Aorta (tissue), 5 donors: ENCODE measurements around the gene PDIA2. TPM values are rescaled to one million over a fixed set of nuclear protein-coding genes. Genes with fewer than 3 reads are reported as not detected.
"Not testable (repeated sequence)": the region's sequence is repeated elsewhere in the genome, so short reads cannot be mapped to it uniquely, and the experiment has no call there.

Experiments
- ATAC-seq: fragments of 200-7000 bp; cut with Tn5 transposase; one replicate; pipeline ENCODE4 v1.9.1; 2022; ENCODE audit warnings: moderate library complexity; ENCODE audit not compliant: low FRiP score
- DNase-seq, 2 donors: peaks; one replicate each; pipeline ENCODE4 v3.0.0-alpha.2; 2020
- H3K27ac ChIP-seq, 2 donors: one replicate each; pipeline ENCODE4 v1.5.1; 2013; ENCODE audit warnings: low read length in 2 of 2, mild to moderate bottlenecking in 2 of 2, moderate library complexity in 2 of 2, control low read depth in 1 of 2, inconsistent platforms in 1 of 2, low read depth in 1 of 2
- H3K27me3 ChIP-seq, 2 donors: one replicate each; pipeline ENCODE4 v1.6.1; 2013; ENCODE audit warnings: control low read depth in 1 of 2, low read length in 1 of 2, mild to moderate bottlenecking in 1 of 2, moderate library complexity in 1 of 2; ENCODE audit not compliant: insufficient read depth in 2 of 2, control insufficient read depth in 1 of 2
- H3K36me3 ChIP-seq, 2 donors: one replicate each; pipeline ENCODE4 v1.6.1; 2013; ENCODE audit warnings: control low read depth in 1 of 2, low read length in 1 of 2, mild to moderate bottlenecking in 1 of 2; ENCODE audit not compliant: insufficient read depth in 2 of 2, control insufficient read depth in 1 of 2
- H3K4me1 ChIP-seq, 2 donors: one replicate each; pipeline ENCODE4 v1.6.1; 2013; ENCODE audit warnings: low read length in 2 of 2, control low read depth in 1 of 2, mild to moderate bottlenecking in 1 of 2, moderate library complexity in 1 of 2; ENCODE audit not compliant: insufficient read depth in 2 of 2, control insufficient read depth in 1 of 2
- H3K4me3 ChIP-seq, 2 donors: one replicate each; pipeline ENCODE4 v1.5.1; 2013; ENCODE audit warnings: low read length in 2 of 2, control low read depth in 1 of 2, mild to moderate bottlenecking in 1 of 2
- H3K9me3 ChIP-seq: one replicate; pipeline ENCODE4 v1.6.1; 2013; ENCODE audit warnings: mild to moderate bottlenecking, low read length; ENCODE audit not compliant: control insufficient read depth
- WGBS, 2 donors: extraction: QIAGEN DNeasy Blood & Tissue Kit; methylation state at CpG; one replicate each; pipeline ENCODE4 v1.1.7; 2013; 5-methylcytosine and 5-hydroxymethylcytosine counted together
- intact Hi-C, 2 donors: fragments of 100-400 bp; cut with DNase I; formaldehyde crosslinking; loops; one replicate each; pipeline versions ENCODE4 v1.14.2 to v1.15.0; 2022
- polyA plus RNA-seq, 2 donors: library from polyadenylated mRNA; stranded (reverse); fragments of 200-250 nt; gene quantifications; one replicate each; pipeline ENCODE4 v1.2.3, GENCODE V29; 2013
- total RNA-seq, 2 donors: library from RNA; stranded (reverse); fragmentation: NEBNext Ultra II Directional; extraction: Animal tissue kit (Norgen Biotek cat#: 25700); gene quantifications; one replicate each; pipeline ENCODE4 v1.2.1, GENCODE V29; 2021
- donor health status: healthy with polysubstance abuse.
- donor health status: Bipolar disorder and iron deficiency.
- donor health status: DM: no; HTN: no; CAD: no.
- donor health status: DM: no; HTN: no; CAD: no.
- donor health status: DM: yes; HTN: yes; CAD: no.

Gene PDIA2
- total and polyA plus RNA-seq, 4 donors: 1.6 to 6.3 (median 5.3) TPM; not detected in 1

GRCh38 chr16:249431-249830, 33.5 kb upstream of the PDIA2 start:
- Histone ChIP-seq H3K27me3 (no peaks in the 10 kb centered on the region), H3K27ac (no peak overlapping the region), H3K4me1 (no peaks in the 10 kb centered on the region), H3K4me3 (no peak overlapping the region), H3K36me3 (no peaks in the 10 kb centered on the region), H3K9me3 (no peaks in the 10 kb centered on the region)
- DNase-seq (peak in 1 of 2 donors; percentile 37), ATAC-seq (no peak)
- intact Hi-C loops: loop anchor here in 1 of 2 donors (10.0 kb wide), 1 partner anchor 85 kb away; no protein-coding TSS in a partner anchor
- WGBS, 2 donors: 90 to 91% methylated on average over 12 of the region's 12 CpGs

GRCh38 chr16:252366-253337, 30.3 kb upstream of the PDIA2 start:
- DNase-seq (no peak), ATAC-seq (no peak)
- Histone ChIP-seq H3K27me3 (no peaks in the 10 kb centered on the region), H3K9me3 (no peaks in the 10 kb centered on the region), H3K4me3 (no peak overlapping the region), H3K27ac (no peak overlapping the region), H3K4me1 (no peaks in the 10 kb centered on the region), H3K36me3 (no peaks in the 10 kb centered on the region)
- intact Hi-C loops: no loop called here
- 83 to 86% methylated on average over 30 of the region's 30 CpGs for whole genome bisulfite sequencing, 2 donors

- intact Hi-C loops: no loop called here
- Histone ChIP-seq H3K36me3 (no peaks in the 10 kb centered on the region), H3K27me3 (no peaks in the 10 kb centered on the region), H3K9me3 (no peaks in the 10 kb centered on the region), H3K4me1 (no peaks in the 10 kb centered on the region), H3K4me3 (no peak overlapping the region), H3K27ac (no peak overlapping the region)
- DNase-seq (no peak), ATAC-seq (no peak)
- WGBS, 2 donors: 91% methylated on average over 6 of the region's 6 CpGs
These were observed 29.1 kb upstream of the PDIA2 start for GRCh38 chr16:253833-254232.

GRCh38 chr16:254461-254860, 28.5 kb upstream of the PDIA2 start:
- H3K4me1 ChIP-seq: no peaks in the 10 kb centered on the region
- no peak for DNase-seq
- no peaks in the 10 kb centered on the region for H3K36me3 ChIP-seq
- no peak overlapping the region for H3K4me3 ChIP-seq
- intact Hi-C loops: no loop called here
- no peak overlapping the region for H3K27ac ChIP-seq
- ATAC-seq: no peak
- 95 to 97% methylated on average over 25 of the region's 25 CpGs for WGBS, 2 donors
- no peaks in the 10 kb centered on the region for H3K27me3 ChIP-seq
- H3K9me3 ChIP-seq: no peaks in the 10 kb centered on the region

- WGBS, 2 donors: 96 to 98% methylated on average over 6 of the region's 6 CpGs
- Histone ChIP-seq H3K36me3 (peaks cover 0 to 4% of the 10 kb centered on the region in 2 donors), H3K4me3 (no peak overlapping the region), H3K27me3 (no peaks in the 10 kb centered on the region), H3K9me3 (no peaks in the 10 kb centered on the region), H3K4me1 (no peaks in the 10 kb centered on the region), H3K27ac (no peak overlapping the region)
- DNase-seq (no peak), ATAC-seq (no peak)
- intact Hi-C loops: no loop called here
These were observed 27.8 kb upstream of the PDIA2 start for GRCh38 chr16:255183-255582.

GRCh38 chr16:258091-258490, 24.9 kb upstream of the PDIA2 start:
- 96% methylated on average over 10 to 11 of the region's 13 CpGs for WGBS, 2 donors
- H3K9me3 ChIP-seq, DNase-seq, H3K27ac ChIP-seq, H3K4me3 ChIP-seq, H3K27me3 ChIP-seq, H3K4me1 ChIP-seq, intact Hi-C loops, ATAC-seq: not testable (repeated sequence)
- H3K36me3 ChIP-seq: peaks cover 0 to 11% of the 10 kb centered on the region in 2 donors

GRCh38 chr16:259226-259625, 23.7 kb upstream of the PDIA2 start:
- ATAC-seq (no peak), DNase-seq (no peak)
- Histone ChIP-seq H3K4me3 (no peak overlapping the region), H3K27ac (no peak overlapping the region), H3K4me1 (no peaks in the 10 kb centered on the region), H3K9me3 (no peaks in the 10 kb centered on the region), H3K27me3 (no peaks in the 10 kb centered on the region), H3K36me3 (peaks cover 0 to 14% of the 10 kb centered on the region in 2 donors)
- intact Hi-C loops: no loop called here
- 89 to 90% methylated on average over 10 of the region's 10 CpGs for WGBS, 2 donors

GRCh38 chr16:259814-260253, 23.1 kb upstream of the PDIA2 start:
- H3K36me3 ChIP-seq: peaks cover 0 to 14% of the 10 kb centered on the region in 2 donors
- intact Hi-C loops: no loop called here
- no peak for DNase-seq
- H3K27me3 ChIP-seq: no peaks in the 10 kb centered on the region
- H3K4me1 ChIP-seq: no peaks in the 10 kb centered on the region
- no peaks in the 10 kb centered on the region for H3K9me3 ChIP-seq
- no peak for ATAC-seq
- 92 to 94% methylated on average over 13 of the region's 13 CpGs for WGBS, 2 donors
- no peak overlapping the region for H3K4me3 ChIP-seq
- H3K27ac ChIP-seq: no peak overlapping the region

GRCh38 chr16:260326-260725, 22.6 kb upstream of the PDIA2 start:
- ATAC-seq: no peak
- 92 to 93% methylated on average over 19 of the region's 19 CpGs for WGBS, 2 donors
- no peak for DNase-seq
- H3K9me3 ChIP-seq: no peaks in the 10 kb centered on the region
- no peak overlapping the region for H3K27ac ChIP-seq
- H3K4me3 ChIP-seq: no peak overlapping the region
- no peaks in the 10 kb centered on the region for H3K4me1 ChIP-seq
- intact Hi-C loops: no loop called here
- peaks cover 0 to 14% of the 10 kb centered on the region in 2 donors for H3K36me3 ChIP-seq
- H3K27me3 ChIP-seq: no peaks in the 10 kb centered on the region
